HG02970 (cell line): ENCODE results near the gene SHC4.

ENCODE experiments used
- ATAC-seq: cut with Tn5 transposase; IDR thresholded peaks from one replicate; pipeline ENCODE4 v1.9.1; 2021; ENCODE audit warnings: mild to moderate bottlenecking, moderate library complexity, moderate number of reproducible peaks; ENCODE audit not compliant: unreplicated experiment, low FRiP score

Gene SHC4

DNA sequence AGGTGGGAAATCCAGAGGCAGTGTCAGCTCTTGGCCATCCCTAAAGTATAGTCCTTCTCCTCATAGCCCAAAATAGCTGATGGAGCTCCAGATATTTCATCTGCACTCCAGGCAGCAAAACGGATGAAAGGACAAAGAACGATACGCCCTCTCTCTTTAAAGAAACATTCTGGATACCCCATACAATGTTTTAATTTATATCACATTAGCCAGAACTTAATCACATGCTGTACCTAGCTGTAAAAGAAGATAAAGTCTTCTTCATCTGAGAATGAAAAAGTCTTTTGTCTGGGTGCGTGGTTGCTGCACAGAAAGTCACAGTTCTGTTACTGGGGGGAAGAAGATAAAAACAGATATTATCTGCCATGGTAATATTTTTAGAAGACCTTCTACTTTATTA lies 4.3 kb upstream of the SHC4 start:
- ATAC-seq: no peak

DNA sequence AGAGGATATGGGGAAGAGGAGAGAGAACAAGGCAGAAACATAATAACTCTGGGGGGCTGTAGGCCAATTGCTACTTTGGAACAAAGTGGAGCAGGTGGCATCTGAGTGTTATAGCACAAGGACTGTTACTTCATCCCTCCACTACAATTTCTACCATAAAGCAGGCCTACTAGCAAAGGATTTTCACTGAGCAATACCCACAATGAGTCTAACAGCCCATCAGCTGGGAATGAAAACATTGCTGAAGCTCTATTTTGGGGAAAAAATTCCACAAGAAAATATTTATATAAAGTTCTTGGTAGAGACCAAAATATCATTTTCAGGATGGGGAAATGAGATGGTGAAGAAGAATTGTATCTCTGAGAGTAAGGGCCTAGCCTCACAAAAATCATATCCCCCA lies 3.6 kb upstream of the SHC4 start:
- no peak for ATAC-seq

- peak; percentile 70 for ATAC-seq
These were observed 3.0 kb upstream of the SHC4 start for GRCh38 chr15:48966595-48967301.

GRCh38 chr15:48965972-48966371 lies 2.3 kb upstream of the SHC4 start:
- peak; percentile 31 for ATAC-seq

GRCh38 chr15:48964898-48965297 lies 1.2 kb upstream of the SHC4 start:
- no peak for ATAC-seq

- no peak for ATAC-seq
These were observed 826 bp downstream of the SHC4 start for GRCh38 chr15:48962662-48963523.

DNA sequence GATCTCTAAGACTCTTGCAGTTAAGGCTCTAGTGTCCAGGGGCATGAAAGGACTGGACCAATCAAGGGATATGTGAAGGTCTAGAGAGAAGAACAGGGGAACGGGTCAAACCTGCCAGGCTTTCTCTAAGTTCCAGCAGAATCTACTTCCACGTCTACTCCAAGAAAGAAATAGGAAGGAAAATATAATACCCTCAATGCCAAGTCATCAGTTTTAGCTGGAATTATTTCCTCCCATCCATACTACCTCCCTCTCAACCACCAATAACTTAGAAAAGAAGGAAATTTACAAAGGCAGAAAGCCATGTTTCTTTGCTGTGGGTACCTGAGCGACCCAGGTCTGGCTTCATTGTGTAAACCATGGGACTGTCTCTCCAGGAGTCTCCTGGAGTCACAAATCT lies 7.8 kb downstream of the SHC4 start:
- no peak for ATAC-seq

- no peak for ATAC-seq
These were observed 8.3 kb downstream of the SHC4 start for GRCh38 chr15:48955370-48955769.

DNA sequence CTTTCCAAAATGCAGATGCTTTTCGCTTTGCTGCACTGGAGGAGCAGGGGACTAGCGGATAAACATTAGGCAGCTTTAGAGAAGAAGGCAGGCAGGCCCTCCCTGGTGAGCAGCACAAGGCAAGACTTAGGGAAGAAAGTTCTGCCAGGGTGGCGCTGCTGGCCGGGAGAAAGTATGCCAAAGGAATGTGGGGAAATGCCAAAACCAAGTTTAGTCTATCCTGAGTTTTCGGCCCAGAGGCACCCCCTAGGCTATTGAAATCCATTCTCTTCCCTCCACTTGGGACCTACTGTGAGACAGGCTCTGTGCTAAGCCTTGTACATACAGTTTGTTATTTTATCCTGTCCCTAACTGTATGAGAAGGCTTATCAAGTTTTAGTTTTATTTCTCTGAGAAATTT lies 9.2 kb downstream of the SHC4 start:
- no peak for ATAC-seq

DNA sequence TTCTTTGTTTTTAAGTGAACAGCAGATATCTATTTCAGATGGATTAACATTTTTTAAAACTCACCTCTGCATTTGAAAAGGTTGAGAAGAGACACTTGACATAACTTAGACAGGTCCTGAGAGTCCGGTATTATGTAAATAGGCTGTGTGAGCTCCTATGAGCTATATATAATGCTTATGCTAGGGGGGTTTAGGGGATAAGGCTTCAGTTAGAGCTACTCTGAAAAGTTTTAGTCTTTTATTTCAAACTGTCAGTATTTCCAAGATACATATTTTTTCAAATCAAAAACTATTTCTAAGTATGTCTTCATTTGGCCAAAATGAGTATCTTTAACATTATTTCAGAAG lies 16.9 kb downstream of the SHC4 start:
- no peak for ATAC-seq

DNA sequence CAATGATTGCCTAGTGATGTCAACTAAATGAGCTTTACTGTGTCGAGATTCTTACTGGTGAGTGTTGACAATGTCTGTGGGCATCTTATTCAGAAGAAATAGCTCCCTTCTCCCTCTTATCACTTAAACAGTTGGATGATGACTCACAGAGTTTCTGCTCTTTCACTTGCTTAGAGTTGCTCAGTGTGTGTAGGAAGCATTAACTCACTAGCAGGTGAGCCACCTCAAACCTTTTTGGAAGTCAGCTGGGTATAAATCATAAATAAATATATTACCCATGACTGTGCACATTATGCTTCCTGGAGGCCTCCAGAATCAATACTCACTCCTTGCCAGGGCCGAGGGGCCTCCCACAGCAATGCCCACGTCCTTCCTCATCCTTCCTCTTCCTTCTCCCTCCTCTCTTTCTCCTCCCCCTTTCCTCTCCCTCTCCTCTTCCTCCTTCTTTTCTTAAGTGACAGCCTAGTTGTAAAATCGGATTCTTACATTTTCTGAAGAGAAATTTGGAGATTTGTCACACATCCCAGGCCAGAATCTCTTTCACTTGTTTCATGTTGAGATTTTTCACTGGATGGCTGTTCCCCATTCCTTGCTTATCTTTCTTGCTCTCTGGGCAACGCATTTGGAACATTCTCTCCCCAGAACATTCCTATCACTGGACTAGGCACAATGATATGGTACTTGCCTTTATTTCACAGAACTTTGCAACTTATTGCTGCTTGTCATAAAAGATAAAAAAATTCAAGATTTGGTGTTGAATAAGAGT lies 17.5 kb downstream of the SHC4 start:
- ATAC-seq: no peak

DNA sequence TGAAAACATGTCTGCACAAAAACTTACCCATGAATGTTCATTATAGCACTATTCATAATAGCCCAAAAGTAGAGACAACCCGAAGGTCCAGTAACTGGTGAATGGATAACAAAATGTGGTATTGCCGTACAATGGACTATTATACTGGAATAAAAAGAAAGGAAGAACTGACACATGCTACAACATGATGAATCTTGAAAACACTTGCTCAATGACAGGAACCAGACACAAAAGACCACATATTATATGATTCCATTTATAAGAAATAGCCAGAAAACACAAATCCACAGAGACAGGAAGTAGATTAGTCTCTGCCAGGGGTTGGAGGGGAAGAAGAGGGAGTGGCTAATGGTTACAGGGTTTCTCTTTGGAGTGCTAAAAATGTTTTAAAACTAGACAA lies 18.3 kb downstream of the SHC4 start:
- ATAC-seq: no peak

- no peak for ATAC-seq
These were observed 21.8 kb downstream of the SHC4 start for GRCh38 chr15:48941904-48942303.

DNA sequence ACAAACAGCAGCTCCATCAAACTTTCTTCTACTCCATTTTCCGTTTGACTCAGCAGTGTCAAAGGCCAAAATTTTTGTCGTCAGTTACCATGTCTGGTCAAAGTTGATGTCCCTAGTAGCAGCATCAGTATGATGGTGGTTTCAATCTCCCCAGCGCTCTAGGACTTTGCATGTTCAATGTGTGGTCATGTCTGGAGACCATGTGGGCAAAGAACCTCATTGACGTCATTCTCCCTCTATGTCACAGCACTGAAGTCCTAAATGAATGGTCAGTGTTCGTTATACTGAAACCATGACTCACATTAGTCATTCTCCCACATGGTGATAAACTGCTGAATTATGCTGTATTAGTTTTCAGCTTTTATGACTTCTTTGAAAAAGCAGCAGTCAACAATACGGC lies 23.2 kb downstream of the SHC4 start:
- peak; percentile 82 for ATAC-seq

DNA sequence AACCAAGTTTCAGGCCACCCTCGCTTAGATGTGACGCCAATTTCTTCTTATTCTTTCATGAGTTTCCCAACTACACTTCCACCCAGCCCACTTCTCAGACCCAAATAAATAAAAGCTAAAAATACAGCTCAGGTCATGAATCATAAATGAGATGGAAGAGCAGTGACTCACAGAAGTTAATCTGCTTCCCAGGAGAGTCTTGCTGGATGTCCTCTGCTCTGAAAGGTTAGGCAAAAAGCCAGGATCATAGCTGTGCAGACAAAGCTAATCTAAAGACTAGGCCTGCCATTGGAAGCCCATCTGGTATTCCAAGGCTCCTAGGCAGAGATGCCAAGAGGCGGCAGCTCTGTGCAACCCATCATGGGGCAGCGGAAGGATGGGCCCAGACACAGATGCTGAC lies 24.1 kb downstream of the SHC4 start:
- ATAC-seq: no peak

- no peak for ATAC-seq
These were observed 25.8 kb downstream of the SHC4 start for GRCh38 chr15:48937886-48938285.

- ATAC-seq: no peak
These were observed 27.1 kb downstream of the SHC4 start for GRCh38 chr15:48936666-48937065.

GRCh38 chr15:48935236-48935635 lies 28.5 kb downstream of the SHC4 start:
- ATAC-seq: no peak

- ATAC-seq: no peak
These were observed 33.0 kb downstream of the SHC4 start for GRCh38 chr15:48930735-48931134.

DNA sequence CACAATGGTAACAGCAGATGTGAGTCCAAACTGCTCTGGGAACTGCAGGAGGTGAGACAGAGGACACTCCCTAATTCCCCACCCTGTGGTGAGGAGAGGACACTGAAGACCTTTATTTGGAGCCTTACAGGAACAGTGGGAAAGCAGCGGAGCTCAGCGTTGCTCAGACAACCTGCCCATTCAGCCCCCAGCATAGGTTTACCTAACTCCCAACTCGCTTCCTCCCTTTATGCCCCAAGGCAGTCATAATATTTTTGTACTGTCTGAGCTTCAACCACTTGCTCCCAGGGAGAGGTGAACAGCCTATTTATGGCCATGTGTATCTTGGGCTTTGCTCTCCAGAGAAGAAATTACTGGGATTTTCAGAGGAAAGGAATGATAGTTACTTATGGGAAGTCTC lies 34.1 kb downstream of the SHC4 start:
- no peak for ATAC-seq

- ATAC-seq: no peak
These were observed 34.7 kb downstream of the SHC4 start for GRCh38 chr15:48928877-48929538.
